GM19240 (cell line): ENCODE measurements around the gene ENDOV.

Experiments
- DNase-seq: peaks from one replicate; pipeline ENCODE4 v3.0.0; 2011; ENCODE audit warnings: low spot score; ENCODE audit not compliant: insufficient read length

The ENDOV gene

DNA sequence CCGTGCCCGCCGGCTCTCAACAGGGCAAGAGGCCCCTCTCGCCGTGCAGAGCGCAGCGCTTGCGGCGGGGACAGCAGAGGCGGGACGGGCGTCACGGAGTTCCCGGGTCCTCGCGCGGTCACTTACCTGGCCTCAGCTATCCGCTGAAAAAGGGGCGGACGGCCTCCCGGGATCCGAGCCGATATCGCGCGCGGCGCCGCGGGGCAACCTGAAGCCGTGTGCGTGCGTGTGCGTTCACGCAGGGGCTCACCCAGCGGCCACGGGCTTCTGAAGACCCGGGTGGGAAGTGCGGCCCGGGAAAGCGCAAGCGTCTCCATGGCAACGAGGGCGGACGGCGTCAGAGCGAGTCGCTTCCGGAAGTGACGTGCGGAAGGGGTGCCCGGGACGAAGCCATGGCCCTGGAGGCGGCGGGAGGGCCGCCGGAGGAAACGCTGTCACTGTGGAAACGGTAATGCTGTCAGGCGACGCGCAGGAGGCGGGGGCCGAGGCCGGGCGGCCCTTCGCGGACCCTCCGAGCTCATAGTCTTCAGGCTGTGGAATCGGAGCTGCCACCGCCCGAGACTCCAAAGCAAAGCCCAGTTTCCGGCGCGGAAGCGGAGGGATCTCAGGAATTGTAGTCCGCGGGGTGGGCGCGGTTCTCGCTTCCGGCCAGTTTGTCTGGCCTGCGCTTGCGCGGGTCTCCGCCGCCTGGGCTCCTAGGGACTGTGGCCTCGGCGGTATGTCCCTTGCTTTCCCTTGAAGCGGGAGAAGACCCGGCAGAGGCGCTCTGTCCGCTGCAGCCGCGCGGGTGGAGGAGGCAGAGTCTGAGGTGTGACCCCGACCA, at the start of gene ENDOV:
TSS of gene ENDOV (plus strand) at position 365 of the 823 bp plus-strand sequence. CDS start at position 393, 28 bp downstream.
- DNase-seq: peak; percentile 99

DNA sequence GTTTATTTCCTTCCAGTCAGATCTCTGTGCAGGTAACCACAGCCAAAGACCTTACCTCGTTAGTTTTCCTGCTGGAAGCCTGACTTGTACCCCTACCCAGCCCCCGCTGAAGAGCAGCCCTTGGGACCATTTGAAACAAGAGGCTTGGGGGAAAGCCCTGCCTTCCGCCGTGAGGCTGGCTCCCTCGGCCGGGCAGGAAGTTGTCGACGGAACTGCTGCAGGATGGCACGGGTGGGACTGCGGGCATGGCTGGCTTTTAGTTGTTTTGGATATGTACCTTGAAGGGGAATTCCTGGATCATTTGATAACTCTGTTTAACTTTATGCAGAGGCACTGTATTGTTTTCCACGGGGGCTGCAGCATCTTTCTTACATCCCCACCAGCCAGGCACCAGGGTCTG, 49.0 kb upstream of the ENDOV start:
- no peak for DNase-seq

- DNase-seq: no peak
Observed at GRCh38 chr17:80367503-80367902, 47.5 kb upstream of the ENDOV start.

GRCh38 chr17:80371196-80371595, 43.8 kb upstream of the ENDOV start:
- DNase-seq: no peak

- no peak for DNase-seq
Observed at GRCh38 chr17:80372456-80372855, 42.5 kb upstream of the ENDOV start.

DNA sequence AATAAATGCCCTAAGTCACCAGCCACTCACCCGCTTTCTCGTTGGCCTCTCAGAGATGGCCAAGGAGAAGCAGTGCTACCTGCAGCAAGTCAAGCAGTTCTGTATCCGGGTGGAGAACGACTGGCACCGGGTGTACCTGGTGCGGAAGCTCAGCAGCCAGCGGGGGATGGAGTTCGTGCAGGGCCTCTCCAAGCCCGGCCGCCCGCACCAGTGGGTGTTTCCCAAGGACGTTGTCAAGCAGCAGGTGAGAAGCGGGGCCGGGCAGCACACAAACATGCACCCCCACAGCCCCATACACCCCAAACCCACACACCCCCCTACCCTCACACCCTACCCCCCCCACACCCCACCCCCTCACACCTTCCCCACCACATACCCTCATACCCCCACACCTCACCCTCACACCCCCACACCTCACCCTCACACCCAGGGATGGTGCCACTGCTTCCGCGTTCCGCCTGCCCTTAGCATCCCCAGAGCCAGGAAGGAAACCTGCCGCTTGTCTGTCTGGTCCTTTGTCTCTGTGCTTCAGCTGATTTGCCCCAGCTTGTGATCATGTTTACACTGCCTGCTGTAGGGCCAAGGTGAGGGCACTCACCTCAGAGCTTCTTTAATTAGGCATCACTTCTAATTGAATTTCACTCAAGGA, 41.9 kb upstream of the ENDOV start:
- no peak for DNase-seq

GRCh38 chr17:80374039-80374731, 40.8 kb upstream of the ENDOV start:
- DNase-seq: no peak

- no peak for DNase-seq
Observed at GRCh38 chr17:80374732-80375585, 40.0 kb upstream of the ENDOV start.

- DNase-seq: no peak
Observed at GRCh38 chr17:80376531-80376930, 38.4 kb upstream of the ENDOV start.

- DNase-seq: no peak
Observed at GRCh38 chr17:80377798-80378197, 37.2 kb upstream of the ENDOV start.

GRCh38 chr17:80379348-80379747, 35.6 kb upstream of the ENDOV start:
- DNase-seq: no peak

GRCh38 chr17:80380068-80380467, 34.9 kb upstream of the ENDOV start:
- no peak for DNase-seq

GRCh38 chr17:80380555-80381002, 34.4 kb upstream of the ENDOV start:
- no peak for DNase-seq

GRCh38 chr17:80381416-80381923, 33.5 kb upstream of the ENDOV start:
- DNase-seq: no peak

DNA sequence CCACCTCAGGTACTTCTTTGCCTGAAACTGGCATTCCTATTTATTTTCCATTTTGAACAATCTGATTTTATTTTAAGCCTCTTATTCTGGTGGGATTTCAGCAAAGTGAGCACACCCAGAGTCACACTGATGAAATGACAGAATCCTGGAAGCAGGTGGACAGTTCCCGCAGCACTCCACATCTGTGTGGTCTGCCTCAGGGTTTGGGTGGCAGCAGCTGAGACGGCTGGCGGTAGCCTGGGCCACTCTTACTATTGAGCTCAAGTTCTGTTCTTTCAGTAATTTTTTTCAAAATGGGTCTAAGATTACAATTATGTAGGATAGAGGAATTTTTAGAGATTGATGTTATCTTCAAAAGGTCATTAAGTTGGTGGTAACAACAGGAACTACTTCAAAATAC, 32.5 kb upstream of the ENDOV start:
- DNase-seq: no peak

DNA sequence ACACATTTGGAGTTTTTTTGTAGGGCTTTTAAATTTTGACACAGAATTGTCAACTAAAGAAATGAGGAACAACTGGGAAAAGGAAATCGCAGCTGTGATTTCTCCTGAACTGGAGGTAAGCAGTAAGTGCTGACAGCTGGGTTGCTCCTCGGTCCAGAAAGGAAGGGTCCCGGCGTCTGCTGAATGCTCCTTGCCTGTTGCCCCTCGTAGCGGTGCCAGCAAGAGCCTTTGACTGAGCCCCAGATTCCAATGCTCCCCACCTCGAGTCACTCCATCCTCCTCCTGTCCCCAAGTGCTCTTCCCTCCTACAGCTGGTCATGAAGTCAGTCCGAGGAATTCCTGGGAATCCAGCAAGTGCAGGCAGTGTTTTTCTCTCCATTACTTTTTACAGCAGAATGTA, 32.0 kb upstream of the ENDOV start:
- DNase-seq: no peak

DNA sequence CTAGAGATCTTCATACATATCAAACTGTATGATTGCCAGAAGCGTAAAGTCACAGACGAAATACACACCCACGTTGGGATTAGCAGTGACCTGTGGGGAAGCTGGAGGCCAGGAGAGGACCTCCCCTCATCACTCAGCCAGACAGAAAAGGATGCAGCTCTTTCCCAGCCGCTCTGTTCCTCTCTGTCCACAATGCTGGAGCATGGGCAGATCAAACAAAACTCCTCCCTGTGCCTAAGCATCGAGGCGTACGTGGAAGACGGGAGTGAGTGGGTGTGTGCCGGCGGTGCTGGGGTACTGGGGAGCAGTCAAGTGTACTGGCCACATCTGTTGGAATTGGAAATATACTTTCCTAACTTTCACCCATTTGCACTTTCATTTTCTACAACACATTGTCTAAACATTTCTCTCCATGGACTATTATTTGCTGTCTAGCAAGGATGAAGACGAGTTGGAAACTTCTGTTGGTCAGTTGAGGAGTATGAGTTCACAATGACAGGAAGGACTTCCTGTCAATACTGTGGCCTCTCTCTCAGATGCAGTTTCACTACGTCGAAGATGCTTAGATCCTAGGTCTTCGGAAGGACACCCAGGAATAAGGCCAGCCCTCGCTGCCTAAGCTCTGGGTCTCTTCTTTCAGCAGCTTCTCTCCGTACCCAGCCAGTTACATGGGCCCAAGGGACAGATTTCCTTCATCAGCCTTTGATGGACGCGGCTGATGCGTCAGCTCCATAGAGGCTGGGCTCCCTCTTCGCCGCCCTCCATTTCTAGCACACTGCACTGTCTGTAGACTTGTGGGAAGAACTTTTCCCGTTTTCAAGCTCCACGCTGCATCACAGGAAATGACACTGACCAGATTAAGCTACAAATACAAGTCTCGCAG, 30.6 kb upstream of the ENDOV start:
- no peak for DNase-seq

DNA sequence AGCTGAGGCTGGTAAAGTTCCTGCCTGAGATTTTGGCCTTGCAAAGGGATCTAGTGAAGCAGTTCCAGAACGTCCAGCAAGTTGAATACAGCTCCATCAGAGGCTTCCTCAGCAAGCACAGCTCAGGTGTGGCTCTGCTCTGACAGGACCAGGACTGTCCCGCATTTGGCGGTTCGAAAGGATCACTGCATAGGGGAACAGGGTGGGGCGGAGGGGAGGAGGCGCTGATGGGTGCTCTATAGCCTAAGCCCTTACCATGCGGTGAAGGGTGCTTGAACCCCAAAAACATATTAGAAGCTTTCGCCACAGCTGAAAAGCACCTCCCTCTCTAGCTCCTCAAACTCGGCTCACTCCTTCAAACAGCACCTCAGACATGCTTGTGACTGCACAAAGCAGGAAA, 29.9 kb upstream of the ENDOV start:
- DNase-seq: no peak

- DNase-seq: no peak
Observed at GRCh38 chr17:80386341-80386740, 28.6 kb upstream of the ENDOV start.

- no peak for DNase-seq
Observed at GRCh38 chr17:80387071-80387470, 27.9 kb upstream of the ENDOV start.
